SKM-1 (cell line): ENCODE data around the gene SMIM27.
"Not testable (repeated sequence)": the region's sequence is repeated elsewhere in the genome, so short reads cannot be mapped to it uniquely, and the experiment has no call there.

Source experiments
- DNase-seq: peaks from one replicate; lab custom pipeline; 2025; ENCODE audit not compliant: unreplicated experiment; lab: John Stamatoyannopoulos, UW

Gene SMIM27

GRCh38 chr9:32552172-32552872 is at the start of gene SMIM27, which contains the start of gene TOPORS:
TSS of gene SMIM27 (plus strand) at chr9:32552327. CDS start at chr9:32552435, 108 bp downstream.
TSS of gene TOPORS (minus strand) at chr9:32552586. CDS start at chr9:32552436, 150 bp downstream.
- peak; percentile 71 for DNase-seq

DNA sequence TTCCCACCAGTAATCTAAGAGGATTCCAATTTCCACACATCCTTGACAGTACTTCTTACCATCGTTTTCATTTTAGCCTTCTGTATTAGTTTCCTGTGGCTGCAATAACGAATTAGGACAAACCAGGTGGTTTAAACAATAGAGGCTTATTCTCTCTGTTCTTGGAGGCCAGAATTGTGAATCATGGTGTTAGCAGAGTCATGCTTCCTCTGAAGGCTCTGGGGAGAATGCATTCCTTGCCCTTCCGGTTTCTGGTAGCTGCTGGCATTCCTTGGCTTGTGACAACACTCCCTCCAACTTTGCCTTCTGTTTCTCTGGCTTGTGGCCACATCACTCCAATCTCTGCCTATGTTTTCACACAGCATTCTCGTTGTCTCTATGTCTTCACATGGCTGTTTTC is 49.7 kb upstream of the SMIM27 start:
- no peak for DNase-seq

DNA sequence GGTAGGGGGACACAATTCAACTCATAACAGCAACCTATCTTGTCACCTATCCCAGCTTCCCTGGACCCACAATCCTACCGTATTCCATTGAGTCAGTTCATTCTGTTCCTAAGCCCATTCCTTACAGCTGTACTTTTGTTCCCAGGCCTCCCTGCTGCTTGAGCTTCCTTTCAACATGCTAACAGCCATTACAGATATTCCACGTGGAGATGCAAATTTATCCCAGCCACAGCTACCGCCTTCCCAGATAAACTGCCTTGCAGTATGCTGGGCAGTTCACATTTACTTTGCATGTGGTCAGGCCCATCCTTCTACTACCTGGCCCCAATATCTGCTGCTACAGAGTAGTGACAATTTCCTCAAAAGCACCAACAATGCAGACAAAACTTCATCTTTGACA is 49.1 kb upstream of the SMIM27 start:
- no peak for DNase-seq

- DNase-seq = no peak
These were observed 43.4 kb upstream of the SMIM27 start for GRCh38 chr9:32508728-32509127.

DNA sequence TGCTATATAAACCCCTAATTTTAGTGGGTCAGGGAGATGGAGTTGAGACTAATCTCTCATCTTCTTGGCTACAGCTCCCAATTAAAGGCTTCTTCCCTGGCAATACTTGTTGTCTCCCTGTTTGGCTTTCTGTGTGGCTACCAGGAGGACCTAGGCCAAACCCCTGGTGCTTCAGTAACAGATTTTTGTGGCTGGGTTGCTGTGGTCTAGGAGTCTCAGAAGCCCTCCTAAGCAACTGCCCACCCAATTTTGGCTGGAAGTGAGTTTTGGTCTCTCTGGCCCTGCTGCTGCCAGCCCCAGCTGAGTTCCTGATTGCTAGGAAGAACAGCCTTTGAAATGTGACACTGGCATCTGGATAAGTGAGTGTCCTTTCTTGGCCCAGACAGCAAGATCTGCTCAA is 35.9 kb upstream of the SMIM27 start:
- no peak for DNase-seq

DNA sequence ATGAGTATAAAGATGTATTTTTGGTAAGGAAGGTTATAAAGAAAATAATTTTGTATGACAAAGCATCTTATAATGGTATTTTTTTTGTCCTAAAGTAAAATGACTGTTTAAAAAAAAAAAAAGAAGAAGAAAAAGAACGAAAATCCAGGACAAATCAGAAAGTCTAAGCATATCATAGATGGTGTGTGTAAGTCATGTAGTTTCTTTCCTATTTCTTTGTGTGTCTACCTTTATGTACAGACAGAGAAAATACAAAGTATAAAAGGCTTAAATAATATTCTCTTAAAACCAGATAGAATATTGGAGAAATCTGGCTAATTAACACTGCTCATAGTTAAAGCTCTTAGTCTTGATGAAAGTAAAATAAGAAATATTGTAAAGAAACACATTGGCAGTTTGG is 33.9 kb upstream of the SMIM27 start:
- DNase-seq = no peak

DNA sequence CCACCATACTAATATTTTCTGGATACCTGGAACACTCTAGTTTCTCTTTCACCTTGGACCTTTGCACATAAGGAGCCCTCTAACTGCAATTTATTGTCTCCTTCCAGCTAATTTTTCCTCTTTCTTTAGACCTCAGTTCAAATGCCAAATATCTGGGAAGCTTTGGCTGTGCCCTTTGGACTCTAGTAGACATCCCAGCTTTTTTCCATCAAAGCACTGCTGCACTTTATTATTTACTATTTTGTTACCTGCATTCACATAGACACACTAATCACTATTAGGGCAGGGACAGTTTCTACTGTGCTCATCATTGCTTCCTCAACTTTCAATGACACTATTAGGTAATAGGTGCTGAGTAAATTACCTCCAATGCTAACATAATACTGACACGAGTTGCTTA is 28.2 kb upstream of the SMIM27 start:
- DNase-seq = no peak

DNA sequence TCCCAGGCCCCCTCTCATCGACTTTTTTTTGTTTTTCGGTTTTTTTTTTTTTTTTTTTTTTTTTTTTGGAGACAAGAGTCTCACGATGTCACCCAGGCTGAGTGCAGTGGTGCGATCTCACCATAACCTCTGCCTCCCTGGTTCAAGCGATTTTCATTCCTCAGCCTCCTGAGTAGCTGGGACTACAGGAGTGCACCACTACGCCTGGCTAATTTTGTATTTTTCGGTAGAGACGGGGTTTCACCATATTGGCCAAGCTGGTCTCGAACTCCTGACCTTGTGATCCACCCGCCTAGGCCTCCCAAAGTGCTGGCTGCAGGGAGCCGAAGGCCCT is 27.6 kb upstream of the SMIM27 start:
- DNase-seq = not testable (repeated sequence)

GRCh38 chr9:32524892-32525708 is 27.0 kb upstream of the SMIM27 start:
- no peak for DNase-seq

GRCh38 chr9:32525709-32526030 is 26.5 kb upstream of the SMIM27 start:
- DNase-seq = no peak

DNA sequence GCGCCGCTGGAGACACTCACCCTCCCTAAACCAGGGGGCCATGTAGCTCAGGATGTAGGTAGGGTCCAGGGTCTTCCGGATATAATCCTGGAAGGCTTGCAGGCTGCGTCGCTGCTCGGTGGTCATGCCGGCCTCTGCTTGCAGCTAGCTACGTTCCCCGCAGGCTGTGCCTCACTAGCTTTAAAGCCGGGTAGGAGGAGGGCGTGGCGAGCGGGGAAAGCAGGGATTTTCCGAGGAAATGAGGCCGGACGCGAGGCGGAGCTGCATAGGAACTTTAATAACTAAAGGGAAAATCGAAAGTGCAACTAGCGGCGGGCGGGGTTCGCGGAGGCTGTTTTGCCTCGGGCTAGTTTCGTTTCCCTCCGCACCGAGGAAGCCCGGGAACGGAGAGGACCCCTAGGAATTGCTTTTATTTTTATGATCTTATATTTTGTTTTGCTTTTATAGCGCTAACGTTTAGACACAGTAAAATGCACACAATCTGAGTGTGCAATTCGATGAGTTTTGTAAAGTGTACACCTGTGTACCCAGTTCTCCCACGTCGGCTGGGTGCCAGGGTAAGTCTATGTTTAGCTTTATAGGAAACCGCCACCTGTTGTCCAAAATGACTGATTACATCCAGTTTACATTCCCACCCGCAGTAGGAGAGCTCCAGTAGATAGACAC is 26.0 kb upstream of the SMIM27 start, which contains the start of gene RIGI:
Gene RIGI (minus strand): TSS at position 156 of the 666 bp plus-strand sequence. CDS start 30 bp downstream, at position 126.
- peak; percentile 63 for DNase-seq

DNA sequence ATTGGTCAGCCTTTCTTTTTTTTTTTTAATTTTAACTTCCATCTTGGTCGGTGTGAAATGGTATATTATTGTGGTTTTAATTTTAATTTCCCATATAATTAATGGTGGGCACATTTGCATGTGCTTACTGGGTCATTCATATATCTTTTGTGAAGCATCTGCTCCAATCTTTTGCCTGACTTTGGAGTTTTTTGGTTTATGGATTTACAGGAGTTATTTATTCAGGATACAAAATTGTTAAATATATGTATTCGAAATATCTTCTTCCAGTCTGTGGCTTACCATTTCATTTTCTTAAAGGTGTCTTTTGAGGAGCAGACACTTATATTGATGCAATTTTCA is 25.4 kb upstream of the SMIM27 start:
- DNase-seq = no peak

GRCh38 chr9:32533336-32533735 is 18.8 kb upstream of the SMIM27 start:
- DNase-seq = no peak

DNA sequence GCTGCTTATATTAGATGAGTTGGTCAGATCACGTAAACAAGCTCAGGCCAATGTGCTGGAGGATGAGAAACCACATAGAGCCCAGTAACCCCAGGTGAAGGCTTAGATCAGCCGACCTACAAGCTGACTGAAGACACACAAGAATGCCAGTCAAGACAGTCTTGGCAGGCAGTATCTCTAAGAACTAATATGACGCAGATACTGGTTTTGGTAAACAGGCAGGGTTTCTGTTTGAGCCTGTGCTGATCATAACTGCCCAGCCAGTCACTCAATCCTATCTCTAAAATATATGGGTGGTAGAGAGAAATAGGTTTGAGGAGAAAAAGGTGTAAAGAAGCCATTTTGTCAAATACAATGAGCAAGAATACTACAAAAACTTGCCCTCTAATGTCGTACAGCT is 18.3 kb upstream of the SMIM27 start:
- no peak for DNase-seq

DNA sequence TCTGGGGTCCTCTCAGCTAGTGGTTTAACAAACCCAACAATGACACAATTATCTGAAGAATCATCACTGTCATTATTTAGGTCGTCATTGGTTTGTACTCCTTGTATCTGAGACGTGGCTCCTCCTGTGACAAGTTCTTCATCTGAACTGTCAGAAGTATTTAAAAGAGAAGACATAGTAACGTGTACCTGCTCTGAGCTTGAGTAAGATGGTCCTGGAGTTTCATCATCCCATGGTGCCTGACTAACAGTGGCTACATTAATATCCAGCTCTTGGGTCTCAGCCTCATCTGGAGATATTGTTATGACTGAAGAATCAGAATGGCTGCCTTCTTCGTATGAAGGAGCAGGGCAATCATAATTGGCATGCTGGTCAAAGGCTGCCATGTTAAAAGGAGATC is 9.1 kb upstream of the SMIM27 start:
- DNase-seq = no peak

GRCh38 chr9:32545884-32546283 is 6.2 kb upstream of the SMIM27 start:
- DNase-seq = no peak

- DNase-seq = not testable (repeated sequence)
These were observed 3.9 kb upstream of the SMIM27 start for GRCh38 chr9:32548213-32548612.

DNA sequence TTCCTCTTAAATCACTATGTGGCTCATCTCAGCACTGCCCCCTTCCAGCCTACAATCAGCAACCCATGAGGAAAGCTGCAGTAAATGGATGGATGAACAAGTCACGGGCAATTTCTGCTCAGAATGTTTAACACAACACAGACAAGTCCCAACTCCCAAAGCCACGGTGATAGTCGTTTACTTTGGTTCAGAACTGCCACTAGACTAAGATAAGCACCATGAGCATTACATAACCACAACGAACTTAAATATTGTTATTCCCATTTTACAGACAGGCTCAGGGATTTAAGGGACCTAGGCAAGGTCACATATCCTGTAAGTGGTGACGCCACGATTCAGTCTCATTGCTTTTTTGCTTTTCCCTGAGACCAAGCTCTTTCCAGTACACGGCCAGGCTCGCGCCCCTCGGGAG is 2.0 kb upstream of the SMIM27 start:
- DNase-seq = no peak

DNA sequence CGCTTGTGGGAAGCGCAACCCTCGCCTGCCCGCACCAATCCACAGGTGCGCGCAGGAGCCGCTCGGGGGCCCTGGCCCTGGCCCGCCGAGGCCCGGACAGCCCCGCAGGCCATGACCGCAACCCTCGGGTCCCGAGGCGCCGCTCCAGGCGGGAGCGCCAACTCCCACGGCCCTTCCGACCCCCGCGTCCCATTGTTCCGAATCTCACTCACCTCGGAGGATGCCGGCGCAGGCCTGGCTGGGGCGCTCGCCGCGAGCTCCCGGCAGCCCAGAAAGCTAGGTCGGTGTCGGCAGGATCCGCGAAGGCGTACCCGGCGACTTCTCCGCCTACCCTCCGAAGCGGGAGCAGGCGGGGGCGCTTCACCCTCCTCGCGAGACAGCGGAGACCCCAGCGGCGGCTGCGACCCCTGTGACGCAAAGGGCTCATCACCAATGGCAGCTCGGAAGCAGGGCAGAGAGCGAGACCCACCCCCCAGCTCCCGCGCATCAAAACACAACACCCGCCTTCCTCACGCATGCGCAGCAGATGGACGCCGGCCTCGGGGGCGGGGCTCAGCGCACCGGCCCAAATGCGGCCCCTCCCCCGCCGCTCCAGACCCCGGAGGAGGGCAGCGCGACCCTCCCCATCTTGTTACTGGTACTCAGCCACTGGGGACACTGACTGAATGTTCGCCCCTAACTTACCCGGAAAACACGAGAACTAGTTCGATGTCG is 1.4 kb upstream of the SMIM27 start:
- peak; percentile 65 for DNase-seq

GRCh38 chr9:32551276-32552051 is 663 bp upstream of the SMIM27 start:
- no peak for DNase-seq

DNA sequence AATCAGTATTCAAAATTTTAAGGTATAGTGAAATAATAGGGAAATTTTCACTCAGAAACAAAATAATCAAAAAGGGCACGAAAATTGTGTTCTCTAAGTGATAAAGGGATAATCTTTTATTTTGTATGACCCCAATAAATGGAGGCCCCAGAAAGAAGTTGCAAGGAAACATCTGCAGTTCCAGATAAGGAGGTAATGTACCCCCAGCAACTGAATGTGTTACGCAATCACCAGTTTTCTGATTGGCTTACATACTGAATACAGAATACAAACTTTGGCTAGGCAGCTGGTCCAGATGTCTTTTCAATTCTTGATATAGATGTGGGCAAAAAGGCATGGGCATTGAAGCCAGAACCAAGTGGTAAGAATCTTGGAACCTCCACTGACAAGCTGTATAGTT is 2.0 kb downstream of the SMIM27 start:
- DNase-seq = no peak
